Thoracic aorta (tissue), 2 donors: Measurements from ENCODE around the gene SRF. TPM values are rescaled to one million over a fixed set of nuclear protein-coding genes. Genes with fewer than 3 reads are reported as not detected.

ENCODE experiments used
- ATAC-seq: fragments of 150-250 bp; one replicate; pipeline ENCODE4 v1.8.0; 2017; ENCODE audit warnings: low read depth; ENCODE audit not compliant: insufficient number of reproducible peaks, low FRiP score
- DNase-seq: peaks from one replicate; pipeline ENCODE4 v3.0.0-alpha.2; 2020; ENCODE audit warnings: low spot score
- H3K27ac ChIP-seq, 2 donors: fragments of 200-600 bp; sonication (generic); 1 replicate in 1 of 2; 2 replicates in 1 of 2; pipeline ENCODE4 v1.5.1; 2016; ENCODE audit warnings: mild to moderate bottlenecking in 2 of 2, moderate library complexity in 2 of 2
- H3K27me3 ChIP-seq: fragments of 200-600 bp; sonication (generic); replicated peaks from 2 replicates; pipeline ENCODE4 v1.6.0; 2016; ENCODE audit warnings: mild to moderate bottlenecking; ENCODE audit not compliant: insufficient read depth
- H3K36me3 ChIP-seq: fragments of 200-600 bp; sonication (generic); one replicate; pipeline ENCODE4 v1.5.1; 2016
- H3K4me1 ChIP-seq, 2 donors: fragments of 200-600 bp; sonication (generic); 1 replicate in 1 of 2; 2 replicates in 1 of 2; pipeline versions ENCODE4 v1.5.1 to v1.6.0; 2016; ENCODE audit warnings: low read depth in 2 of 2, mild to moderate bottlenecking in 1 of 2; ENCODE audit not compliant: control insufficient read depth in 1 of 2
- H3K4me3 ChIP-seq: fragments of 200-600 bp; sonication (generic); 2 replicates; pipeline ENCODE4 v1.5.1; 2016; ENCODE audit warnings: mild to moderate bottlenecking
- H3K9me3 ChIP-seq: fragments of 200-600 bp; sonication (generic); 2 replicates; pipeline ENCODE4 v1.5.1; 2016
- CTCF ChIP-seq: fragments of 200-600 bp; sonication (generic); IDR thresholded peaks from one replicate; pipeline ENCODE4 v1.5.1; 2019; ENCODE audit warnings: antibody characterized with exemption
- total RNA-seq, 2 donors: library from RNA; depleted of rRNA; stranded (reverse); fragments of >200 nt; gene quantifications; one replicate each; pipeline versions ENCODE4 v1.1.0 to v1.2.3, GENCODE V29; 2016

SRF gene
- total RNA-seq, 2 donors from 2014 or later: 79.5 to 99.0 TPM

- peak overlapping the region; percentile 96 for H3K4me3 ChIP-seq
- DNase-seq (peak; percentile 23), ATAC-seq (peak; percentile 47)
- peaks cover 13 to 35% of the 10 kb centered on the region in 2 donors for H3K4me1 ChIP-seq
- peak overlapping the region; percentile 98 to 99 for H3K27ac ChIP-seq
- peaks cover under 1% of the 10 kb centered on the region for H3K36me3 ChIP-seq
- TF ChIP-seq CTCF: no peak
- H3K27me3 ChIP-seq: no peaks in the 10 kb centered on the region
- no peaks in the 10 kb centered on the region for H3K9me3 ChIP-seq
These were observed 595 bp upstream of the SRF start for GRCh38 chr6:43170417-43170930.

- Histone ChIP-seq H3K9me3 (no peaks in the 10 kb centered on the region), H3K27ac (peak overlapping the region; percentile 98 to 99), H3K4me3 (peak overlapping the region; percentile 96), H3K36me3 (peaks cover 13% of the 10 kb centered on the region), H3K27me3 (no peaks in the 10 kb centered on the region), H3K4me1 (peaks cover 20 to 47% of the 10 kb centered on the region in 2 donors)
- no peak for TF ChIP-seq CTCF
- ATAC-seq (no peak), DNase-seq (no peak)
These were observed 636 bp downstream of the SRF start for GRCh38 chr6:43171707-43172103.

- peaks cover 20 to 48% of the 10 kb centered on the region in 2 donors for H3K4me1 ChIP-seq
- H3K9me3 ChIP-seq: no peaks in the 10 kb centered on the region
- ATAC-seq (no peak), DNase-seq (no peak)
- no peaks in the 10 kb centered on the region for H3K27me3 ChIP-seq
- H3K4me3 ChIP-seq: peak overlapping the region; percentile 96
- H3K27ac ChIP-seq: peak overlapping the region; percentile 98 to 99
- TF ChIP-seq CTCF: no peak
- peaks cover 16% of the 10 kb centered on the region for H3K36me3 ChIP-seq
These were observed 1.3 kb downstream of the SRF start for GRCh38 chr6:43172104-43173007.

GRCh38 chr6:43173591-43174262 is 2.7 kb downstream of the SRF start:
- DNase-seq (no peak), ATAC-seq (no peak)
- no peaks in the 10 kb centered on the region for H3K9me3 ChIP-seq
- peaks cover 25% of the 10 kb centered on the region for H3K36me3 ChIP-seq
- no peak for TF ChIP-seq CTCF
- no peaks in the 10 kb centered on the region for H3K27me3 ChIP-seq
- H3K27ac ChIP-seq: peak overlapping the region; percentile 98 to 99
- peak overlapping the region; percentile 96 for H3K4me3 ChIP-seq
- H3K4me1 ChIP-seq: peaks cover 20 to 48% of the 10 kb centered on the region in 2 donors
